Mesothelial cell of epicardium (in vitro differentiated cells): Measurements from ENCODE around the gene DEAF1. TPM values are rescaled to one million over a fixed set of nuclear protein-coding genes. Genes with fewer than 3 reads are reported as not detected.

Experiments
- DNase-seq, 2 experiments: peaks; one replicate each; pipeline ENCODE4 v3.0.0; 2021; ENCODE audit warnings: low spot score in 2 of 2; ENCODE audit not compliant: unreplicated experiment in 2 of 2
- H3K27ac Mint-ChIP-seq: 2 replicates; pipeline ENCODE4 v1.8.0; 2021; ENCODE audit warnings: mixed read lengths
- H3K27me3 Mint-ChIP-seq: 2 replicates; pipeline ENCODE4 v1.8.0; 2021; ENCODE audit warnings: low read depth, mixed read lengths
- H3K36me3 Mint-ChIP-seq: 2 replicates; pipeline ENCODE4 v1.8.0; 2021; ENCODE audit warnings: mixed read lengths
- H3K4me1 Mint-ChIP-seq: 2 replicates; pipeline ENCODE4 v1.8.0; 2021; ENCODE audit warnings: mixed read lengths
- H3K4me3 Mint-ChIP-seq: 2 replicates; pipeline ENCODE4 v1.8.0; 2021; ENCODE audit warnings: mild to moderate bottlenecking, moderate library complexity, mixed read lengths
- H3K9me3 Mint-ChIP-seq: 2 replicates; pipeline ENCODE4 v1.8.0; 2021; ENCODE audit warnings: mixed read lengths
- total RNA-seq: library from RNA; stranded (reverse); gene quantifications from 3 replicates; pipeline ENCODE4 v1.2.1, GENCODE V29; 2021
- TF ChIP-seq, protein P1 (sequence below): fragments of 200-600 bp; sonication (generic); IDR thresholded peaks from one replicate; pipeline ENCODE4 v1.5.0; 2021; ENCODE audit warnings: antibody characterized with exemption; ENCODE audit not compliant: unreplicated experiment

DEAF1 gene
- total RNA-seq, 1 donor from 2014 or later: 64.0 TPM

DNA sequence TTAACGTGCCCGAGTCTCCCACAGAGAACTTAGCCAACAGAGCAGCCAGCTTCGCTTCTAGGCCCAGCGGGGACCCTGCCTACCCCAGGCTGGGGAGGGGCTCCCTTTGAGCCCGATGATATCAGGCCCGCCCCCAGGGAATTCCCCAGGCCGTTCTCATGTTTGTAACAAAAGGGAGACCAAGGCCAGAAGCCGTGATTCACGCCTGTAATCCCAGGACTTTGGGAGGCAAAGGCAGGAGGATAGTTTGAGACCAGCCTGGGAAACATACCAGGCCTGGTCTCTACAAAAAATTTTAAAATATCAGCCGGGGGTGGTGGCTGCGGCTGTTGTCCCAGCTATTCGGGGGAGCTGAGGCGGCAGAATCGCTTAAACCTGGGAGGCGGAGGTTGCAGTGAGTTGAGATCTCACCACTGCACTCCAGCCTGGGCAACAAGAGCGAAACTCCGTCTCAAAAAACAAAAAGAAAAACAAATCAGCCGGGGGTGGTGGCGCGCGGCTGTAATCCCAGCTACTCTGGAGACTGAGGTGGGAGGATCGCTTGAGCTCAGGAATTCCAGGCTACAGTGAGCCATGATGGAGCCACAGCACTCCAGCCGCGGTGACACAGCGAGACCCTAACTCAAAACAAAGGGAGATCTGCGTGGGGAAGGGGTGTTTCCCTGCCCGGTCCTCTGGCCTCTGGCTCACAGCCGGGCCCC is 56.2 kb downstream of the DEAF1 start:
- no peak for DNase-seq
- peaks cover 16% of the 10 kb centered on the region for H3K4me1 Mint-ChIP-seq
- peaks cover 2% of the 10 kb centered on the region for H3K36me3 Mint-ChIP-seq
- H3K9me3 Mint-ChIP-seq: no peaks in the 10 kb centered on the region
- peak overlapping the region; percentile 39 for H3K27ac Mint-ChIP-seq
- H3K27me3 Mint-ChIP-seq: peaks cover 57% of the 10 kb centered on the region
- H3K4me3 Mint-ChIP-seq: peak overlapping the region; percentile 55
- TF ChIP-seq, protein P1, sequence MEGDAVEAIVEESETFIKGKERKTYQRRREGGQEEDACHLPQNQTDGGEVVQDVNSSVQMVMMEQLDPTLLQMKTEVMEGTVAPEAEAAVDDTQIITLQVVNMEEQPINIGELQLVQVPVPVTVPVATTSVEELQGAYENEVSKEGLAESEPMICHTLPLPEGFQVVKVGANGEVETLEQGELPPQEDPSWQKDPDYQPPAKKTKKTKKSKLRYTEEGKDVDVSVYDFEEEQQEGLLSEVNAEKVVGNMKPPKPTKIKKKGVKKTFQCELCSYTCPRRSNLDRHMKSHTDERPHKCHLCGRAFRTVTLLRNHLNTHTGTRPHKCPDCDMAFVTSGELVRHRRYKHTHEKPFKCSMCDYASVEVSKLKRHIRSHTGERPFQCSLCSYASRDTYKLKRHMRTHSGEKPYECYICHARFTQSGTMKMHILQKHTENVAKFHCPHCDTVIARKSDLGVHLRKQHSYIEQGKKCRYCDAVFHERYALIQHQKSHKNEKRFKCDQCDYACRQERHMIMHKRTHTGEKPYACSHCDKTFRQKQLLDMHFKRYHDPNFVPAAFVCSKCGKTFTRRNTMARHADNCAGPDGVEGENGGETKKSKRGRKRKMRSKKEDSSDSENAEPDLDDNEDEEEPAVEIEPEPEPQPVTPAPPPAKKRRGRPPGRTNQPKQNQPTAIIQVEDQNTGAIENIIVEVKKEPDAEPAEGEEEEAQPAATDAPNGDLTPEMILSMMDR: no peak

DNA sequence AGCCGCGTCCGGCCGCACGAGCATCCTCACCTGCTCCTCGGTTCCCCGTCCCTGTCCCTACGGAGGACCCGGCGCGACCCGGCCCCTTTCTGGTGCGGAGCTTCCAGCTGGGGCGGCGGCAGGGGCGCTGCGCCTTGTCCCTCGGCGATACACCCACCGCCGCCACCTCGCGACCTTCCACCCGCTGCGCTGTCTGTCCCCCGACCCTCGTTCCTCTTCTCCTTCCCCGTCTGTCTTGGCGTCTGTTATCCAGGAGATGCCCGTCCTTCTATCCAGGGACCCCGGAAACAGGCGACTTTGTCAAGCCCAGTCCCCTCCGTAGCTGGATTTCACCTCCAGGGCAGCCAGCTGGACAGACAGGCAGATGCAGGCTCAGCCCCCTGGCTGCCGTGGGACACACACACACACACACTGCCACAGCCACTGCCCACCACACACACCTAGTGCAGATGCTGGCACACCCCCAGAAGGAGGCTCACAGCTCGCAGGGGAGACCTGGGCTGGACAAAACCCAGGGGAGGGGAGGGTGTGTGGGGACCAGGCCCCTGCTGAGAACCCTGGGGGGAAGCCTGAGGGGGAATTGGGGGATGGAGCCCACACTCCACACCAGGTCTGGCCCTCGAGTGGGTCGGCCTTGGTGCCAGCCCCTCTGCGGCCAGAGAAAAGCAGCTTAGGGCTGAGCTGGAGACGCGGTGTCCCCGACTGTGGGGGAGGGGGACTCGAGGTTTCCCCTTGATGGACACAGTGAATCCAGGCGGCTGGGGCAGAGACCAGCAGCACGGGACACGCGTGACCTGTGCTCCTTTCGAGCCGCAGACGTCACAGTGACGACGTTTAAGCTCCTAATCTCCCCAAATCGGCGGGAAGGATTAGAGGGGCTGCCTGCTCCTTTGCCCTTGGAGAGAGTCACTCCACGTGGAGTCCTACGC is 57.2 kb downstream of the DEAF1 start:
- Mint-ChIP-seq H3K36me3 (peaks cover 4% of the 10 kb centered on the region), H3K4me3 (peak overlapping the region; percentile 58), H3K27ac (peak overlapping the region; percentile 8), H3K27me3 (peaks cover 57% of the 10 kb centered on the region), H3K9me3 (no peaks in the 10 kb centered on the region), H3K4me1 (peaks cover 16% of the 10 kb centered on the region)
- TF ChIP-seq, protein P1: no peak
- DNase-seq: no peak

DNA sequence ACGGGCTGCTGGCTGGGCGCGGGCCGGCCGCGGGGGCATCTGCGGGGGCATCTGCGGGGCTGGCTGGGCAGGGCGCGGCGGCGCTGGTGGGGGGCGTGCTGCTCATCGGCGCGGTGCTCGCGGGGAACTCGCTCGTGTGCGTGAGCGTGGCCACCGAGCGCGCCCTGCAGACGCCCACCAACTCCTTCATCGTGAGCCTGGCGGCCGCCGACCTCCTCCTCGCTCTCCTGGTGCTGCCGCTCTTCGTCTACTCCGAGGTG is 57.8 kb downstream of the DEAF1 start:
- peaks cover 16% of the 10 kb centered on the region for H3K4me1 Mint-ChIP-seq
- TF ChIP-seq, protein P1: no peak
- H3K36me3 Mint-ChIP-seq: peaks cover 5% of the 10 kb centered on the region
- no peak overlapping the region for H3K27ac Mint-ChIP-seq
- peak overlapping the region; percentile 58 for H3K4me3 Mint-ChIP-seq
- DNase-seq: no peak
- H3K9me3 Mint-ChIP-seq: no peaks in the 10 kb centered on the region
- peaks cover 57% of the 10 kb centered on the region for H3K27me3 Mint-ChIP-seq

DNA sequence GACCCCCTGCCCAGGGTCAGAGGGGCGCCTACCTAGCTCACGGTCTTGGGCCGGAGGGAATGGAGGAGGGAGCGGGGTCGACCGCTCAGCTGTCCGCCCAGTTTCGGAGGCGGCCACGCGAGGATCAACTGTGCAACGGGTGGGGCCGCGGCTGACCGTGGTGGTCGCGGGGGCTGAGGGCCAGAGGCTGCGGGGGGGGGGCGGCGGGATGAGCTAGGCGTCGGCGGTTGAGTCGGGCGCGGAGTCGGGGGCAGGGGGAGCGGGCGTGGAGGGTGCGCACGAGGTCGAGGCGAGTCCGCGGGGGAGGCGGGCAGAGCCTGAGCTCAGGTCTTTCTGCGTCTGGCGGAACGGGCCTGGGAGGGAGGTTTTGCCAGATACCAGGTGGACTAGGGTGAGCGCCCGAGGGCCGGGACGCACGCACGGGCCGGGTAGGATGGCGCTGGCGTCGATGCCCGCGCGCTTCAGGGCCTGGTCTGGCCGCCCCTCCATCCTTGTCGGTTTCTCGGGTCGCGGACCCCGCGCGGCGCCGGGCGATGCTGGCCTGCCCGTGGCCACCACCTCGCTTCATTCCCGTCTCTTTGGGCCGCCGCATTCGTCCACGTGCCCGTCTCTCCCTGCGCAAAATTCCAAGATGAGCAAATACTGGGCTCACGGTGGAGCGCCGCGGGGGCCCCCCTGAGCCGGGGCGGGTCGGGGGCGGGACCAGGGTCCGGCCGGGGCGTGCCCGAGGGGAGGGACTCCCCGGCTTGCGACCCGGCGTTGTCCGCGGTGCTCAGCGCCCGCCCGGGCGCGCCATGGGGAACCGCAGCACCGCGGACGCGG is 58.3 kb downstream of the DEAF1 start, which contains the start of gene DRD4:
TSS of gene DRD4 (plus strand) at position 759 of the 822 bp plus-strand sequence. CDS start at position 795, 36 bp downstream.
- peaks cover 16% of the 10 kb centered on the region for H3K4me1 Mint-ChIP-seq
- TF ChIP-seq, protein P1: no peak
- H3K9me3 Mint-ChIP-seq: no peaks in the 10 kb centered on the region
- DNase-seq: no peak
- peak within 1 kb of the TSS; percentile 58 for H3K4me3 Mint-ChIP-seq
- H3K36me3 Mint-ChIP-seq: peaks cover 5% of the 10 kb centered on the region
- H3K27ac Mint-ChIP-seq: peak within 1 kb of the TSS; percentile 8
- H3K27me3 Mint-ChIP-seq: peaks cover 55% of the 10 kb centered on the region

DNA sequence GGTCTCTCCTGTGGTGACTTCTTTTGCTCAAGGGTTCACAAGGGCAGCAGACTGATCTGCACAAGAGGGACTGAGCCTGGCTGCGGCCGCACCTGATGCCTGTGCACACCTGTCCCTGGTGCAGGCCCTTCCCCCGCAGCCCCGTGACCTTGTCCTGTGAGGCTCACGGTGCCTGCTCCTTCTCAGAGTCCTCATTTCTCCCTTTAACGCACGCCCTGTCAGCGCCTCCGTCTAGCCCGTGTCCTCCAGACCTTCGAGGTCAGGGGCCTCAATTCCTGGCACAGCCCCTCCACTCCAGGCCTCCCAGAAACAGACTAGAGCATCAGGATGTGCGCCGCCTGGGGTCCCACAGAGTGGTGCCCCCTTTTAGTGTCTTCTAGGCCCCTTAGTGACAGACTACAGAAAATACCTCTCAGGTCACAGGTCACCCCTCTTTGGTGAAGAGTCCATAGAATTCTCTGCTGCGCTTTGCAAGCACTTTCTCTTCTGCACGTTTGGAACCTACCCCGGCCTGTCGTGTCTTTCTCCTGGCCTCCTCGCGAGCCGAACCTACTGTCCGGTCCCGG is 59.0 kb downstream of the DEAF1 start:
- TF ChIP-seq, protein P1: no peak
- no peak for DNase-seq
- H3K4me3 Mint-ChIP-seq: no peak overlapping the region
- peaks cover 16% of the 10 kb centered on the region for H3K4me1 Mint-ChIP-seq
- peaks cover 53% of the 10 kb centered on the region for H3K27me3 Mint-ChIP-seq
- H3K9me3 Mint-ChIP-seq: no peaks in the 10 kb centered on the region
- no peak overlapping the region for H3K27ac Mint-ChIP-seq
- peaks cover 5% of the 10 kb centered on the region for H3K36me3 Mint-ChIP-seq
